VCaP (cell line): ENCODE measurements around the gene ANAPC2.

ENCODE experiments used
- H3K27ac ChIP-seq: fragments of 450-650 bp; 2 replicates; pipeline ENCODE4 v1.5.1; 2017
- TF ChIP-seq, protein P1 (sequence below): fragments of 450-650 bp; conservative IDR thresholded peaks from 2 replicates; pipeline ENCODE4 v1.5.1; 2017; ENCODE audit warnings: mild to moderate bottlenecking, moderate library complexity

Gene ANAPC2

DNA sequence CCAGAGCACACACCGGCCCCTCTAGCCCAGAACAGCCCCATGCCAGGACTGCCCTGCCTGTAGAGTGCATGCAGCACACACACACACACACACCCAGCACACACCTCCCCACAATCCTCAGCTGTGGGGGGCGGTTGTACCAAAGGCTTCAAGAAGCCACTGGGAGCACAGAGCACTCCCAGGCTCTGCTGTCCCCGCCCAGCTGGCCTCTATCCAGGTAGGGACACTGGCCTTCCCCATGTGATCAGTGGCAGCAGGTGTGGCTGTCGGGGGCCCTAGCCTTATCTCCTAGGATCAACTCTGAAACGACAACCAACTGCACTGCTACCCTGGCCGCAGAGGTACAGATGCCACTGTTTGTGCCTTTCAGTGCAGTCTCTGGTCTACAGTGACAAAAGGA is 2.0 kb downstream of the ANAPC2 start:
- H3K27ac ChIP-seq, result peak overlapping the region; percentile 16; the same call in 1 of the 2 replicates
- TF ChIP-seq, protein P1, sequence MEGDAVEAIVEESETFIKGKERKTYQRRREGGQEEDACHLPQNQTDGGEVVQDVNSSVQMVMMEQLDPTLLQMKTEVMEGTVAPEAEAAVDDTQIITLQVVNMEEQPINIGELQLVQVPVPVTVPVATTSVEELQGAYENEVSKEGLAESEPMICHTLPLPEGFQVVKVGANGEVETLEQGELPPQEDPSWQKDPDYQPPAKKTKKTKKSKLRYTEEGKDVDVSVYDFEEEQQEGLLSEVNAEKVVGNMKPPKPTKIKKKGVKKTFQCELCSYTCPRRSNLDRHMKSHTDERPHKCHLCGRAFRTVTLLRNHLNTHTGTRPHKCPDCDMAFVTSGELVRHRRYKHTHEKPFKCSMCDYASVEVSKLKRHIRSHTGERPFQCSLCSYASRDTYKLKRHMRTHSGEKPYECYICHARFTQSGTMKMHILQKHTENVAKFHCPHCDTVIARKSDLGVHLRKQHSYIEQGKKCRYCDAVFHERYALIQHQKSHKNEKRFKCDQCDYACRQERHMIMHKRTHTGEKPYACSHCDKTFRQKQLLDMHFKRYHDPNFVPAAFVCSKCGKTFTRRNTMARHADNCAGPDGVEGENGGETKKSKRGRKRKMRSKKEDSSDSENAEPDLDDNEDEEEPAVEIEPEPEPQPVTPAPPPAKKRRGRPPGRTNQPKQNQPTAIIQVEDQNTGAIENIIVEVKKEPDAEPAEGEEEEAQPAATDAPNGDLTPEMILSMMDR, result no peak

DNA sequence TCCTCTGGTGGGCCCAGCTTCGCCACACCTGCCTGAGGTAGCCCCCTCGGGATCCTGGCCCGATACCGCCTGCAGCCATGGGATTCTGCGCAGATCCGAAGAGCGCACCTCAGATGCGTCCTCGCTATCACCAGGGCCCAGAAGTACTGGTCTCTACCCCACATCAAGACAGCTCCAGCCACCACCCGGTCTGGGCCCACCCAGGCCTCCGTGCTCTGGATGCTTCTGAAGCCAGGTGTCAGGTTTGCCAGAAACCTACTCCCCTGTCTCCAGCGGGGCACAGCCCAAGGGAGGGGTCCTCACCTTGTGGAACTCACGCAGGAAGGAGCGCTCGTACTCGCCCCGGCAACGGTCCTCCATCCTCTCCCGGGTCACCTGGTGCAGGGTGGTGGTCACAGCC is 2.4 kb downstream of the ANAPC2 start:
- TF ChIP-seq, protein P1, result no peak
- peak overlapping the region; percentile 16; the same call in 1 of the 2 replicates for H3K27ac ChIP-seq

DNA sequence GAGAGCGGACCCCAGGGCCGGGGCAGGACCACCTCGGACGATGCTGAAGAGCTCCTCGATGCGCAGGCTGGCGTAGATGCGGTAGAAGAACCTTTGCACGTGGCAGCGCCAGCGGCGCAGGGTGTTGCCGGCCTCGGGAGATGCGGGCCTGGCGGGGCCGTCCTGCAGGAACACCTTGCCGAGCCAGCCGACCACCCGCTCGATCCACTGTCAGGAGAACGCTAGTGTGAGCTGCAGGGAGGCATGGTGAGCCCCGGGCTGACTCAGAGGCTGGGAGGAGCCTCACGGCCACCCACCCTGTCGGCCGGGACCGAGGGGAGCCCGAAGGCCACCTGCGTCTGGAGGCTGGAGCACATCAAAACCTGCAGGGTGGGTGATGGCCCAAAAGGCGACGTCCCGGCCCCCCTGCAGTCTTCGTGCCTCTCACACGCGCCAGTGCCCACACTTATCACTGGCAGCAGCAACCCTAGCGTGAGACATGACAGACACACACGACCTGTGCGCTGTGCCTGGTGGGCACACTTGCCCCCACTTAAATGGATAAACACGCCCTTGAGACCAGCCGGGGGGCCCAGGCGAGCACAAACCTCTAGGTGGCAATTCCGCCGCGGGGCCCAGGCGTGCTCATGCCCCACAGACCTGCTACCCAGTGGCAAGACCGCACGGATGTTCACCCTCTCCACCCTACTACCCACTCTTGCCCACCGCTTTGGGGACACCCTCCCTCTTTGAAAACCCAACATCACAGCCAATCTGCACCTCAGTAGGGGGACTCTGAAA is 3.3 kb downstream of the ANAPC2 start:
- no peak overlapping the region for H3K27ac ChIP-seq
- TF ChIP-seq, protein P1, result no peak

DNA sequence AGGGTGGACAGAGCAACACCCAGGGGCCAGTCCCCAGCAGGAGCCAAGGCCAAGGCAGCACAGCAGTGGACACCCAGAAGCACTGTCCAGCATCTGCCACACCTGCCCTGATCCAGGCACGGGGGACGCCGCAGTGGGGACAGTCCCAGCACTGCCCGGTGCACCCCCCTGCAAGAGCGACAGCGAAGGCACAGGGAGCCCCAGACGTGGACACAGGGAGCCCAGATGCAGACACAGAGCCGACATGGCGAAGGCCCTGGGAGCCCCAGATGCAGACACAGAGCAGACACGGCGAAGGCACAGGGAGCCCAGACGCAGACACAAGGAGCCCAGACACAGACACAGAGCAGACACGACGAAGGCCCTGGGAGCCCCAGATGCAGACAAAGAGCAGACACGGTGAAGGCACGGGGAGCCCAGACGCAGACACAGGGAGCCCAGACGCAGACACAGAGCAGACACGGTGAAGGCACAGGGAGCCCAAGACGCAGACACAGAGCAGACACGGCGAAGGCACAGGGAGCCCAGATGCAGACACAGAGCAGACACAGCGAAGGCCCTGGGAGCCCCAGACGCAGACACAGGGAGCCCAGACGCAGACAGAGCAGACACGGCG is 4.3 kb downstream of the ANAPC2 start:
- TF ChIP-seq, protein P1, result no peak

DNA sequence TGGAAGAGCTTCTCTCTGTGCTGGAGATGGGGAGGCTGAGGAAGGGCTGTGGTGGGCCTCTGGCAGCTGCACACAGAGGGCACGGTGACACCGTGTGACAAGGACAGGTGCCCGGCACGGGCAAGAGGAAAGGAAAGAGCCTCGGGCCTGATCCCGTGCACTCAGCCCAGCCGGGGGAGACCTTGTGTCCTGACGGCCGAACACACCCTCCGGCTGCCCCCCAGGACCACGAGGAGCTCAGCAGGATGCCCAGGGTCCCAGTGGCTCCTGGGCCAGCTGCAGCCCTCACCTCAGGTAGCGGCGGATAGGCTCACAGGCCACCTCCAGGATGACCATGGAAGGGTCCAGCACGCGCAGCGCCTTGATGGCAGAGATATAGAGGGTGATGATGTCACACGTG is 5.5 kb downstream of the ANAPC2 start:
- H3K27ac ChIP-seq, result no peak overlapping the region
- TF ChIP-seq, protein P1, result no peak

More for the DNA sequence above, 4.3 kb downstream of the ANAPC2 start:
- no peak overlapping the region for H3K27ac ChIP-seq

DNA sequence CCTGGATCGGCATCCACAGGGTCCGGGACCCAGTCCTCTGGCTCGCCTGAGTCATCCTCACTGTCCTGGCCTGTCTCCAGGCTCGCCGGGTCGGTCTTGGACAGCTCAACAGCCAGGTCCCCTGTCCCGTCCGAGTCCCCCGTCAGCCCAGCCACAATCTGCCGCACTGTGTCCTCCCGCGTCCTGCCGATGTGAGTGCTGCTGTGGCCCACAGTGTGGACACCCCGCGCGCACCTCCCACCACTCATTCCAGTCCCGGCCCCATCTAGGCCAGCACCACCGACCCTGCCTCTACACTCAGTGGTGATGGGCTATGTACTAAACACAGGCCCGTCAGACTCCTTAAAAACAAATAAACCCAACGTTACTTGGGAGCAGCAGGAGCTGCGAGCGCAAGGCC is 6.7 kb downstream of the ANAPC2 start:
- TF ChIP-seq, protein P1, result no peak
- H3K27ac ChIP-seq, result no peak overlapping the region

DNA sequence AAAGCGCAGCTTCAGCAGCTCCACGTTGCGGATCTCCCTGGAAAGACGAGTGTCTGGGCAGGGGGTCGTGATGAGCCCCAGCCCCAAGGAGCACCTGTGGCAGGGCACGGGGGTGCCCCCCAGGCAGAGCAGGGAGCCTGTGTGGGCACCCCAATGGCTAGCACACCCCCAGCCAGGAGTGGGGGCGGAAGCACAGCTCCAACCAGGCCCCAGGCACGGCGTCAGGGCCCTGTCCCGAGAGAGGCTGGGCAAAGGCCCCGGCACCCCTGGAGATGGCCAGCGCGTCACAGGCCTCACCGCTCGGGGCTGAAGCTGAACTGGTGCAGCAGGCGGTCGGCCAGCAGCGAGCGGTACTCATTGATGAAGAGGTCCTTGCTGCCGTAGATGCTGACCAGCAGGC is 7.9 kb downstream of the ANAPC2 start:
- TF ChIP-seq, protein P1, result no peak
- no peak overlapping the region for H3K27ac ChIP-seq
